Karpas-422 (cell line): ENCODE data around the gene NUMA1. TPM values are rescaled to one million over a fixed set of nuclear protein-coding genes. Genes with fewer than 3 reads are reported as not detected.

Source experiments
- DNase-seq: peaks from one replicate; pipeline ENCODE4 v3.0.0-alpha.2; 2015
- H2AFZ ChIP-seq: fragments of 200-600 bp; sonication (generic); 2 replicates; pipeline ENCODE4 v1.6.1; 2014; ENCODE audit warnings: antibody characterized with exemption, low read length, mixed read lengths
- H3K27ac ChIP-seq: fragments of 200-600 bp; sonication (generic); 2 replicates; pipeline ENCODE4 v1.5.1; 2014; ENCODE audit warnings: mild to moderate bottlenecking, low read length, moderate library complexity
- H3K27me3 ChIP-seq: fragments of 200-600 bp; sonication (generic); 2 replicates; pipeline ENCODE4 v1.6.1; 2014; ENCODE audit warnings: low read length, mixed read lengths
- H3K36me3 ChIP-seq: fragments of 200-600 bp; sonication (generic); 2 replicates; pipeline ENCODE4 v1.6.1; 2014; ENCODE audit warnings: low read length, mixed read lengths; ENCODE audit not compliant: insufficient read depth
- H3K4me1 ChIP-seq: fragments of 200-600 bp; sonication (generic); 2 replicates; pipeline ENCODE4 v1.6.1; 2014; ENCODE audit warnings: mild to moderate bottlenecking, low read length, mixed read lengths
- H3K4me2 ChIP-seq: fragments of 200-600 bp; sonication (generic); 2 replicates; pipeline ENCODE4 v1.6.1; 2014; ENCODE audit warnings: low read length, low read depth, mild to moderate bottlenecking; ENCODE audit not compliant: poor library complexity, severe bottlenecking
- H3K4me3 ChIP-seq: fragments of 200-600 bp; sonication (generic); 2 replicates; pipeline ENCODE4 v1.5.1; 2014; ENCODE audit warnings: mild to moderate bottlenecking, antibody characterized with exemption, low read length, mixed read lengths
- H3K79me2 ChIP-seq: fragments of 200-600 bp; sonication (generic); 2 replicates; pipeline ENCODE4 v1.6.1; 2014; ENCODE audit warnings: mild to moderate bottlenecking, low read length, mixed read lengths
- H3K9ac ChIP-seq: fragments of 200-600 bp; sonication (generic); 2 replicates; pipeline ENCODE4 v1.6.0; 2014; ENCODE audit warnings: low read length
- H3K9me2 ChIP-seq: fragments of 200-600 bp; sonication (generic), shearing (Covaris generic); replicated peaks from 2 replicates; pipeline ENCODE4 v1.6.0; 2014; ENCODE audit warnings: mild to moderate bottlenecking, low read length, moderate library complexity; ENCODE audit not compliant: insufficient read depth
- H3K9me3 ChIP-seq: fragments of 300-700, 200-600 bp; sonication (generic); 2 replicates; pipeline ENCODE4 v1.6.1; 2014; ENCODE audit warnings: low read length, mixed read lengths
- H4K20me1 ChIP-seq: fragments of 200-600 bp; sonication (generic); 2 replicates; pipeline ENCODE4 v1.6.1; 2014; ENCODE audit warnings: mild to moderate bottlenecking, antibody characterized with exemption, low read length, low read depth; ENCODE audit not compliant: insufficient read depth
- total RNA-seq: library from RNA; depleted of rRNA; stranded (reverse); fragments of >200 nt; shearing (Covaris generic); gene quantifications from 2 replicates; pipeline ENCODE4 v1.2.3, GENCODE V29; 2014; ENCODE audit warnings: low replicate concordance

Gene NUMA1
- total RNA-seq, 1 experiment from 2014 or later, result 29.0 TPM

DNA sequence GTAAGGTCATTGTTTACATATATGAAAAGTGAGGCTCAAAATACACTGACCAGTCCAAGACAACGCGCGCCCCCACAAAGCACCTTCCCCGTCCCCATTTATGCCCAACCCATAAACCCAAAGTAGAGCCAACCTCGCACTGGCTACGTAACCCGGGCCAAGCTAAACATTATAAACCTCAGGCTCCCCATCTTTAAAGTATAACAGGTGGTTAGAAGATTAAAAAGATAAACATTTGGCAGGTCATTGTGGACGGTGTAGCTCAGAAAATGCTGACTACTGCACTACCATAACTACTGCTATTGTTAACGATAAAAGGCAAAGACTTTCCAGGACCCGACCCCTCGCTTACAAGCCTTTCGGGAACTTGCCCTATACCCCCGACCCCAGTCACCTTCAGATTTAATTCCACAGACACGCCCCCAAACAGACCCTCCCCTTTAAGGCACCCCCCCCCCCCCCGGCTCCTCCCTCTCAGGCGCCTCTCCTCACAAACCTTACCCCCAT lies 470 bp downstream of the NUMA1 start:
- no peak for DNase-seq
- no peaks in the 10 kb centered on the region for H3K36me3 ChIP-seq
- no peaks in the 10 kb centered on the region for H3K27me3 ChIP-seq
- H4K20me1 ChIP-seq, result peaks cover 17% of the 10 kb centered on the region; the same call in 1 of the 2 replicates
- peak overlapping the region; percentile 97 for H3K4me2 ChIP-seq
- peak overlapping the region; percentile 96 for H3K4me3 ChIP-seq
- peaks cover 41% of the 10 kb centered on the region for H3K79me2 ChIP-seq
- no peaks in the 10 kb centered on the region for H3K9me3 ChIP-seq
- peak overlapping the region; percentile 45; the same call in 1 of the 2 replicates for H2AFZ ChIP-seq
- H3K9me2 ChIP-seq, result no peaks in the 10 kb centered on the region
- peaks cover 27% of the 10 kb centered on the region for H3K4me1 ChIP-seq
- peak overlapping the region; percentile 74 for H3K9ac ChIP-seq
- peak overlapping the region; percentile 44 for H3K27ac ChIP-seq

DNA sequence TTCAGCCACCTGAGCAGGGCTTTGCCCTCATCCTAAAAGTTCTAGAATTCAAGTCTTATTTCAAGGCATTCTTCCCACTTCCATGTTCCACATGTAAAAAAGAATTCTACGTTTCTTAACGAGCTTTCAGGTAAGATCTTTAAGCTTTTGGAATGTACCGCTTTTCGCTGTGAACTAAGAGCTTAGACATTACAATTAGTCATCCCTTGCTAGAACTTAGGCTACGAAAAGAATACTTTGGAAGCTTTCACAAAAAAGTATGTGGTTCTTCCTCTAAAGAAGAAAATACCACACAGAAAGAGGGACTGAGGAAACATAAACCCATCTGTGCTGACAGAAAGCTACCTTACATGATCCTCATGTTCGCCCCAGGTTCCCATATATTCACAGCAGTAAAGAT lies 1.9 kb downstream of the NUMA1 start:
- Histone ChIP-seq H3K4me1 (peaks cover 27% of the 10 kb centered on the region), H2AFZ (no peak overlapping the region), H3K4me2 (peak overlapping the region; percentile 97), H3K9me3 (no peaks in the 10 kb centered on the region), H3K27ac (no peak overlapping the region), H3K79me2 (peaks cover 49% of the 10 kb centered on the region), H3K36me3 (no peaks in the 10 kb centered on the region), H3K4me3 (peak overlapping the region; percentile 96), H4K20me1 (peaks cover 19% of the 10 kb centered on the region), H3K27me3 (no peaks in the 10 kb centered on the region), H3K9me2 (no peaks in the 10 kb centered on the region), H3K9ac (no peak overlapping the region)
- no peak for DNase-seq

DNA sequence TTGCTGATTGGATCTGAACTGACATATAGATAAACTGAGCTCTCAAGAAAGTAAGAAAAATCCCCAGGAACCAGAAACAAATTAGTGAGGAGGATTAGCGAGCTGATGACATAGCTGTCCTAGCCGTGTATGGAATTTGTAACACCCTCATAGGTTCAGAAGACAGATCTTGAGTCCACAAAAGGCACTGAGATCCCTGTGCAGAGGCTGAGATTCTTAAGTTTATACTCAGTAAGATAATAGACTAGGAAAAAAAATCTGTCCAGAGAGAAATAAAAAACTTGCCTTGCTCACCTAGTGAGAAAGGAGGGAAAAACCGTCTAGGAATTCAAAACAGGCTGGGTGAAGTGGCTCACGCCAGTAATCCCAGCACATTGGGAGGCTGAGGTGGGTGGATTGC lies 4.6 kb downstream of the NUMA1 start:
- H2AFZ ChIP-seq, result no peak overlapping the region
- peaks cover 73% of the 10 kb centered on the region for H3K79me2 ChIP-seq
- no peaks in the 10 kb centered on the region for H3K9me3 ChIP-seq
- no peaks in the 10 kb centered on the region for H3K27me3 ChIP-seq
- no peaks in the 10 kb centered on the region for H3K36me3 ChIP-seq
- peaks cover 30% of the 10 kb centered on the region for H3K4me1 ChIP-seq
- H3K27ac ChIP-seq, result no peak overlapping the region
- H3K9me2 ChIP-seq, result no peaks in the 10 kb centered on the region
- H3K9ac ChIP-seq, result no peak overlapping the region
- DNase-seq, result no peak
- H4K20me1 ChIP-seq, result peaks cover 30% of the 10 kb centered on the region
- H3K4me3 ChIP-seq, result no peak overlapping the region
- H3K4me2 ChIP-seq, result no peak overlapping the region

DNA sequence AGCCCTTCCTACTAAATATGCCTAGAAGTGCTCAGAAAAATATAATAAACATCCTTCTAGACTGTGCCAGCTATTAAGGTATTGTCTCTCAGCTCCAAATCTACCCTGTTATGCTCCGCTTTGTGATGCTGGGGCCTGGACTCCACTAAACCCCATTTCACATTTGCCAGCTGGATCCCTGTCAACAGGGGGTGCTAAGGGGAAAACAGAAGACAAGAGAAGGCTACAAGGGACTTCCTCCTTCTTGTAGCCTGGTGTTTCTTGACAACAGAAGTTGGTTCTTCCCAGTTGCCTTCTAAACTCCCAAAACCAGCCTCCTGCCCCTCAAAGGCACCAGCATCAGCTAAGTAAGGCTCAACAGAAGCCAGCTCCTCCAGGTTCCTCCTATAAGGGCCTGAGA lies 5.2 kb downstream of the NUMA1 start:
- DNase-seq, result peak; percentile 58
- no peak overlapping the region for H3K27ac ChIP-seq
- H3K4me1 ChIP-seq, result peaks cover 34% of the 10 kb centered on the region
- no peak overlapping the region for H3K4me2 ChIP-seq
- H3K9me3 ChIP-seq, result no peaks in the 10 kb centered on the region
- H4K20me1 ChIP-seq, result peaks cover 30% of the 10 kb centered on the region
- no peak overlapping the region for H3K4me3 ChIP-seq
- peaks cover 79% of the 10 kb centered on the region for H3K79me2 ChIP-seq
- H3K36me3 ChIP-seq, result no peaks in the 10 kb centered on the region
- no peaks in the 10 kb centered on the region for H3K9me2 ChIP-seq
- no peak overlapping the region for H3K9ac ChIP-seq
- no peak overlapping the region for H2AFZ ChIP-seq
- no peaks in the 10 kb centered on the region for H3K27me3 ChIP-seq

DNA sequence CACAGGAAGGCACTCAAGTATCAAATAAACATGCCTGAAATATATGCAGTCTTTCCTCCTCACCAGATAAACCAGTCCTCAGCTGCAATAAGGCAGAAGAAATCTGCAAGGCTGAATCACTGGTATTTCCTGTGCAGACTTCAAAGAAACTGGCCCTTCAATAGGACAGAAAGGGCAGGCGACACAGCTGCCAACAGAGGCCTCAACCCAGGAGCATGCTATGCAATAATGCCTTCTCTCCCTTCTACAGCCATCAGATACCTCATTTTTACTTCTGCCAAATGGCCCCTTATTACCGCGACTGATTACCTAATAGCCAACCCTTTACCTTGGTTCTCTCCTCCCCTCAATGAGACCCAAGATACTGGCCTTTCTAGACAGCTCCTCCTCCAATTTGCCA lies 8.0 kb downstream of the NUMA1 start:
- Histone ChIP-seq H3K27ac (no peak overlapping the region), H3K9ac (no peak overlapping the region), H2AFZ (no peak overlapping the region), H3K9me3 (no peaks in the 10 kb centered on the region), H3K36me3 (no peaks in the 10 kb centered on the region), H3K9me2 (no peaks in the 10 kb centered on the region), H3K4me2 (no peak overlapping the region), H4K20me1 (peaks cover 23% of the 10 kb centered on the region), H3K4me3 (no peak overlapping the region), H3K27me3 (no peaks in the 10 kb centered on the region), H3K79me2 (peaks cover 64% of the 10 kb centered on the region), H3K4me1 (peaks cover 24% of the 10 kb centered on the region)
- no peak for DNase-seq

DNA sequence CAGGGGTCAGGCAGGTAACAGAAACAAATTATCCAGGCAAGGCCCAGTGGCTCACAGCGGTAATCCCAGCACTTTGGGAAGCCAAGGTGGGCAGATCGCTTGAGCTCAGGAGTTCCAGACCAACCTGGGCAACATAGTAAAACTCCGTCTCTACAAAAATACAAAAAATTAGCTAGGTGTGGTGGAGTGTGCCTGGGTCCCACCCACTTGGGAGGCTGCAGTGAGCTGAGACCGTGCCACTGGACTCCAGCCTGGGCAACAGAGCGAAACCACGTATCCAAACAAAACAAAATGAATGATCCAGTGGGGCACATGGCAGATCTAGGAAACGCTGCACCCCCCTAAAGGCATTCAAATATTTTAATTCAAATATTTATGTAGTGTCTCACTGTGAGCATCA lies 9.9 kb downstream of the NUMA1 start:
- Histone ChIP-seq H3K9me3 (no peaks in the 10 kb centered on the region), H3K9ac (no peak overlapping the region), H2AFZ (no peak overlapping the region), H3K27me3 (no peaks in the 10 kb centered on the region), H3K9me2 (no peaks in the 10 kb centered on the region), H3K4me3 (no peak overlapping the region), H3K36me3 (no peaks in the 10 kb centered on the region), H4K20me1 (peaks cover 18% of the 10 kb centered on the region), H3K79me2 (peaks cover 60% of the 10 kb centered on the region), H3K4me1 (peaks cover 24% of the 10 kb centered on the region), H3K27ac (no peak overlapping the region), H3K4me2 (no peak overlapping the region)
- DNase-seq, result no peak

DNA sequence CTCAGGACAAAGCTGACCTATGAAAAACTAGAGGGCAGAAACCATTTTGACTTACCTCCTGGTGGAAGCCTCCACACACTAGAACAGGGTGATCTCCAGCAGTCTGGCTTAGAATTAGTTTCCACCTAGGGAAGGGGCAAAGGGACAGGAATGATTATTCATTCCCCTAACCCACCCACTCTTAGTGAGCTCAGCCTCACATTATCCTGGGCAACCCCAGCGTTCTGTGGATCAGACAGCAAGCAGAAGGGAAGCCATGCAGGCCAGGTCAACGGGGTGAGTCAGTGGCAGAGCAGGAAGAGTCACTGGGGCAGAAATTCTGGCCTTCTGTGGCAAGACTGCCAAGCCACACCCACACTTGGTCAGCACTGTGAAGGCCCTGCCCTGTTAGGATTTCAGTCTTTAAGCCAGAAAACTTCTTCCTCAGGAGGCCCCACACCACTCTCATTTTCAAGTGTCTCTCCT lies 10.5 kb downstream of the NUMA1 start:
- no peaks in the 10 kb centered on the region for H3K27me3 ChIP-seq
- H3K4me2 ChIP-seq, result no peak overlapping the region
- peaks cover 56% of the 10 kb centered on the region for H3K79me2 ChIP-seq
- H3K9me2 ChIP-seq, result no peaks in the 10 kb centered on the region
- H3K9ac ChIP-seq, result no peak overlapping the region
- no peak overlapping the region for H3K27ac ChIP-seq
- H4K20me1 ChIP-seq, result peaks cover 13% of the 10 kb centered on the region; the same call in 1 of the 2 replicates
- H3K36me3 ChIP-seq, result no peaks in the 10 kb centered on the region
- H3K4me3 ChIP-seq, result no peak overlapping the region
- no peaks in the 10 kb centered on the region for H3K9me3 ChIP-seq
- peaks cover 20% of the 10 kb centered on the region for H3K4me1 ChIP-seq
- H2AFZ ChIP-seq, result no peak overlapping the region
- DNase-seq, result no peak

DNA sequence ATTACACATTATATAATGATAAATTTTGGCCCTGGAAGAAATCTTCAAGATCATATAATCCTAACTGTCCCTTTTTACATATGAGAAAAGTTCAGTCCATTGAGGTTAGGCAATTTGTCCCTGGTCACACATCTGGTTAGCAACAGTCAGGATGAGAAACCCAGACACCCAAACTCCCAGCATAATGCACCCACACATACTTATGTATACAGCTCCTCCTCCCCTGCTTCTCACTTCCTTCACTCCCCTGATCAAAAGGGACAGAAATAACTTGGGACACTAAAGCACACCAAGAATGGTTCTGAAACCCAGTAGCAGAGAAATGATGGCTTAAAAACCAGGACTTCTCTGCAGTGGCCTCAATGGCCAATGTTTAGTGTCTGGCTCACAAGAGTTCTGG lies 11.1 kb downstream of the NUMA1 start:
- Histone ChIP-seq H3K79me2 (peaks cover 52% of the 10 kb centered on the region), H3K27me3 (no peaks in the 10 kb centered on the region), H3K9me2 (no peaks in the 10 kb centered on the region), H3K36me3 (no peaks in the 10 kb centered on the region), H4K20me1 (peaks cover 13% of the 10 kb centered on the region; the same call in 1 of the 2 replicates), H3K4me2 (no peak overlapping the region), H3K27ac (no peak overlapping the region), H3K4me1 (peaks cover 20% of the 10 kb centered on the region), H3K4me3 (no peak overlapping the region), H2AFZ (no peak overlapping the region), H3K9ac (no peak overlapping the region), H3K9me3 (no peaks in the 10 kb centered on the region)
- no peak for DNase-seq
